ENCODE measurements around the gene MACROD2. TPM values are rescaled to one million over a fixed set of nuclear protein-coding genes. Genes with fewer than 3 reads are reported as not detected.

MACROD2 gene
- polyA plus RNA-seq, 1 donor = 5.4 TPM

GRCh38 chr20:15310361-15310760 is 1315.0 kb downstream of the MACROD2 start:
- Histone ChIP-seq H3K36me3 (ENCODE audit: control insufficient read depth, insufficient read depth, low read length) (no peaks in the 10 kb centered on the region), H3K27me3 (ENCODE audit: control insufficient read depth, insufficient read depth, low read length) (no peaks in the 10 kb centered on the region), H3K4me1 (ENCODE audit: control insufficient read depth, insufficient read depth, low read length) (no peaks in the 10 kb centered on the region), H3K27ac (ENCODE audit: low read length) (no peak overlapping the region), H3K9me3 (ENCODE audit: control insufficient read depth, low read depth, low read length) (no peaks in the 10 kb centered on the region), H3K4me3 (ENCODE audit: low read length) (no peak overlapping the region)
- no peak for DNase-seq

- Histone ChIP-seq H3K36me3 (ENCODE audit: control insufficient read depth, insufficient read depth, low read length) (no peaks in the 10 kb centered on the region), H3K27ac (ENCODE audit: low read length) (no peak overlapping the region), H3K27me3 (ENCODE audit: control insufficient read depth, insufficient read depth, low read length) (no peaks in the 10 kb centered on the region), H3K9me3 (ENCODE audit: control insufficient read depth, low read depth, low read length) (no peaks in the 10 kb centered on the region), H3K4me3 (ENCODE audit: low read length) (no peak overlapping the region), H3K4me1 (ENCODE audit: control insufficient read depth, insufficient read depth, low read length) (no peaks in the 10 kb centered on the region)
- WGBS (ENCODE audit: insufficient coverage, low lambda C conversion rate) = no CpG with 5 or more reads among the region's 1 CpG
- no peak for DNase-seq
Measured at GRCh38 chr20:15316556-15316955, 1321.2 kb downstream of the MACROD2 start.

- H3K27ac ChIP-seq (ENCODE audit: low read length) = no peak overlapping the region
- DNase-seq = no peak
- no peaks in the 10 kb centered on the region for H3K9me3 ChIP-seq (ENCODE audit: control insufficient read depth, low read depth, low read length)
- no peaks in the 10 kb centered on the region for H3K27me3 ChIP-seq (ENCODE audit: control insufficient read depth, insufficient read depth, low read length)
- no peaks in the 10 kb centered on the region for H3K4me1 ChIP-seq (ENCODE audit: control insufficient read depth, insufficient read depth, low read length)
- 100% methylated on average over 1 of the region's 2 CpGs for WGBS (ENCODE audit: insufficient coverage, low lambda C conversion rate)
- H3K4me3 ChIP-seq (ENCODE audit: low read length) = no peak overlapping the region
- H3K36me3 ChIP-seq (ENCODE audit: control insufficient read depth, insufficient read depth, low read length) = no peaks in the 10 kb centered on the region
Measured at GRCh38 chr20:15317546-15318232, 1322.4 kb downstream of the MACROD2 start.

DNA sequence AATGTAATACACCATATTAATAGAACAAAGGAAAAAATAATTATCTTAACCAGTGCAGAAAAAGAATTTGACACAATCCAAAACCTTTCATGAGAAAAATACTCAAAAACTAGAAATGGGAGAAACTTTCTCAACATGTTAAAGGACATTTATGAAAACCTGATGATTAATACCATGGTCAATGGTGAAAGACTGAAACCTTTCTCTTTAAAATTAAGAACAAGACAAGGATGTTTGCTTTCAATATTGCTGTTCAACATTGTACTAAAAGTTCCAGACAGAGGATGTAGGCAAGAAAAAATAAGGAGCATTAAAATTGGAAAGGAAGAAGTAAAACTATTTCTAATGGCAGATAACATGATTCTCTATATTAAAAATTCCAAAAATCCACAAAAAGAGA is 1323.4 kb downstream of the MACROD2 start:
- no peak overlapping the region for H3K4me3 ChIP-seq (ENCODE audit: low read length)
- no peaks in the 10 kb centered on the region for H3K4me1 ChIP-seq (ENCODE audit: control insufficient read depth, insufficient read depth, low read length)
- H3K27me3 ChIP-seq (ENCODE audit: control insufficient read depth, insufficient read depth, low read length) = no peaks in the 10 kb centered on the region
- no peaks in the 10 kb centered on the region for H3K36me3 ChIP-seq (ENCODE audit: control insufficient read depth, insufficient read depth, low read length)
- no peaks in the 10 kb centered on the region for H3K9me3 ChIP-seq (ENCODE audit: control insufficient read depth, low read depth, low read length)
- no peak overlapping the region for H3K27ac ChIP-seq (ENCODE audit: low read length)
- no peak for DNase-seq

- no peak for DNase-seq
- Histone ChIP-seq H3K27me3 (ENCODE audit: control insufficient read depth, insufficient read depth, low read length) (no peaks in the 10 kb centered on the region), H3K36me3 (ENCODE audit: control insufficient read depth, insufficient read depth, low read length) (no peaks in the 10 kb centered on the region), H3K4me3 (ENCODE audit: low read length) (no peak overlapping the region), H3K27ac (ENCODE audit: low read length) (no peak overlapping the region), H3K9me3 (ENCODE audit: control insufficient read depth, low read depth, low read length) (no peaks in the 10 kb centered on the region), H3K4me1 (ENCODE audit: control insufficient read depth, insufficient read depth, low read length) (no peaks in the 10 kb centered on the region)
- WGBS (ENCODE audit: insufficient coverage, low lambda C conversion rate) = no CpG with 5 or more reads among the region's 2 CpGs
Measured at GRCh38 chr20:15319439-15319838, 1324.1 kb downstream of the MACROD2 start.

DNA sequence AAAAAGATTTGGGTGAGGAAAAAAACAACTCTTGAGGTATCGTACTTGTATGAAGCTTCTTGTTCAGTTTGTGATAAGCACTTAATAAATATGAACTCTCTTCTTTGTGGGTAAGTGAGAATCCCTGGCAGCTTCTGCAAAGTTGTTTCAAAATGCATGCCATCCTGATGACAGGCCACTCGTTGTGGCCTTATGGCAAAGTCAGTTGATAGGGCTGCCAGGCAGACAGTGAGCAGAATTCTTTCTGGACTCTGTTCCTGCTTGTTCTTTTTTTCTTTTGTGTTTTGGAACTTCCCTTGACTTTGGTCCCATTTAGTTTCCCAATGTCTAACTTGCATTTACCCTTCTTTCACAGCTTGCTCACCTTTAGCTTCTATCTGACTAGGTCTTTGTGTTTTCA is 1325.6 kb downstream of the MACROD2 start:
- H3K27ac ChIP-seq (ENCODE audit: low read length) = no peak overlapping the region
- no peaks in the 10 kb centered on the region for H3K4me1 ChIP-seq (ENCODE audit: control insufficient read depth, insufficient read depth, low read length)
- no CpG with 5 or more reads among the region's 2 CpGs for WGBS (ENCODE audit: insufficient coverage, low lambda C conversion rate)
- H3K9me3 ChIP-seq (ENCODE audit: control insufficient read depth, low read depth, low read length) = no peaks in the 10 kb centered on the region
- no peaks in the 10 kb centered on the region for H3K36me3 ChIP-seq (ENCODE audit: control insufficient read depth, insufficient read depth, low read length)
- no peak for DNase-seq
- no peaks in the 10 kb centered on the region for H3K27me3 ChIP-seq (ENCODE audit: control insufficient read depth, insufficient read depth, low read length)
- no peak overlapping the region for H3K4me3 ChIP-seq (ENCODE audit: low read length)

DNA sequence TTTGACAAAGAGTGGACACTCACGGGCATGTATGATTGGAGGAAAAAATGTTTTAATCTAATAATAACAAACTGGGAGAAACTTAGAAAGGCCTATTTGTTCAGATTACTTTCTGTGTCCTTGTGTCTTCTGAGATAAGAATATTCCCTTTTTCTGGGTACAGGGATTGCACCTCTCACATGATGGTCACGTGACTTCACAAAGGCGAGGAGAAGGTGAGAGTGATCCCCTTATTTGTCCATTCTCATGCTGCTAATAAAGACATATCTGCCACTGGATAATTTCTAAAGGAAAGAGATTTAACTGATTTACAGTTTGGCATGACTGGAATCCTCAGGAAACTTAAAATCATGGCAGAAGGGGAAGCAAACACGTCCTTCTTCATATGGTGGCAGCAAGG is 1331.8 kb downstream of the MACROD2 start:
- H3K4me3 ChIP-seq (ENCODE audit: low read length) = no peak overlapping the region
- no peaks in the 10 kb centered on the region for H3K27me3 ChIP-seq (ENCODE audit: control insufficient read depth, insufficient read depth, low read length)
- H3K36me3 ChIP-seq (ENCODE audit: control insufficient read depth, insufficient read depth, low read length) = no peaks in the 10 kb centered on the region
- H3K9me3 ChIP-seq (ENCODE audit: control insufficient read depth, low read depth, low read length) = no peaks in the 10 kb centered on the region
- H3K27ac ChIP-seq (ENCODE audit: low read length) = no peak overlapping the region
- no peak for DNase-seq
- 100% methylated on average over 1 of the region's 4 CpGs for WGBS (ENCODE audit: insufficient coverage, low lambda C conversion rate)
- no peaks in the 10 kb centered on the region for H3K4me1 ChIP-seq (ENCODE audit: control insufficient read depth, insufficient read depth, low read length)

- no peak overlapping the region for H3K27ac ChIP-seq (ENCODE audit: low read length)
- H3K4me1 ChIP-seq (ENCODE audit: control insufficient read depth, insufficient read depth, low read length) = no peaks in the 10 kb centered on the region
- H3K4me3 ChIP-seq (ENCODE audit: low read length) = no peak overlapping the region
- H3K27me3 ChIP-seq (ENCODE audit: control insufficient read depth, insufficient read depth, low read length) = no peaks in the 10 kb centered on the region
- no CpG with 5 or more reads among the region's 1 CpG for WGBS (ENCODE audit: insufficient coverage, low lambda C conversion rate)
- H3K9me3 ChIP-seq (ENCODE audit: control insufficient read depth, low read depth, low read length) = no peaks in the 10 kb centered on the region
- H3K36me3 ChIP-seq (ENCODE audit: control insufficient read depth, insufficient read depth, low read length) = no peaks in the 10 kb centered on the region
- DNase-seq = no peak
Measured at GRCh38 chr20:15328084-15328483, 1332.8 kb downstream of the MACROD2 start.

GRCh38 chr20:15332711-15333160 is 1337.4 kb downstream of the MACROD2 start:
- DNase-seq = no peak
- no peaks in the 10 kb centered on the region for H3K9me3 ChIP-seq (ENCODE audit: control insufficient read depth, low read depth, low read length)
- no peaks in the 10 kb centered on the region for H3K36me3 ChIP-seq (ENCODE audit: control insufficient read depth, insufficient read depth, low read length)
- no peak overlapping the region for H3K27ac ChIP-seq (ENCODE audit: low read length)
- no peaks in the 10 kb centered on the region for H3K27me3 ChIP-seq (ENCODE audit: control insufficient read depth, insufficient read depth, low read length)
- no peaks in the 10 kb centered on the region for H3K4me1 ChIP-seq (ENCODE audit: control insufficient read depth, insufficient read depth, low read length)
- H3K4me3 ChIP-seq (ENCODE audit: low read length) = no peak overlapping the region
- no CpG with 5 or more reads among the region's 1 CpG for WGBS (ENCODE audit: insufficient coverage, low lambda C conversion rate)

GRCh38 chr20:15333170-15333569 is 1337.9 kb downstream of the MACROD2 start:
- no CpG with 5 or more reads among the region's 4 CpGs for whole genome bisulfite sequencing (ENCODE audit: insufficient coverage, low lambda C conversion rate)

GRCh38 chr20:15336011-15336410 is 1340.7 kb downstream of the MACROD2 start:
- Histone ChIP-seq H3K27ac (ENCODE audit: low read length) (no peak overlapping the region), H3K27me3 (ENCODE audit: control insufficient read depth, insufficient read depth, low read length) (no peaks in the 10 kb centered on the region), H3K4me1 (ENCODE audit: control insufficient read depth, insufficient read depth, low read length) (no peaks in the 10 kb centered on the region), H3K9me3 (ENCODE audit: control insufficient read depth, low read depth, low read length) (no peaks in the 10 kb centered on the region), H3K36me3 (ENCODE audit: control insufficient read depth, insufficient read depth, low read length) (no peaks in the 10 kb centered on the region), H3K4me3 (ENCODE audit: low read length) (no peak overlapping the region)
- DNase-seq = no peak
- whole genome bisulfite sequencing (ENCODE audit: insufficient coverage, low lambda C conversion rate) = 100% methylated on average over 1 of the region's 2 CpGs

More at GRCh38 chr20:15333170-15333569, 1337.9 kb downstream of the MACROD2 start:
- H3K4me1 ChIP-seq (ENCODE audit: control insufficient read depth, insufficient read depth, low read length) = no peaks in the 10 kb centered on the region
- H3K9me3 ChIP-seq (ENCODE audit: control insufficient read depth, low read depth, low read length) = no peaks in the 10 kb centered on the region
- H3K27me3 ChIP-seq (ENCODE audit: control insufficient read depth, insufficient read depth, low read length) = no peaks in the 10 kb centered on the region
- no peak overlapping the region for H3K4me3 ChIP-seq (ENCODE audit: low read length)
- H3K36me3 ChIP-seq (ENCODE audit: control insufficient read depth, insufficient read depth, low read length) = no peaks in the 10 kb centered on the region
- H3K27ac ChIP-seq (ENCODE audit: low read length) = no peak overlapping the region
- no peak for DNase-seq
